T follicular helper cell (primary cell): Measurements from ENCODE around the gene VPS51.

ENCODE experiments used
- DNase-seq: peaks from one replicate; pipeline ENCODE4 v3.0.0-alpha.2; 2020; ENCODE audit warnings: low read depth
- total RNA-seq, 2 experiments: gene quantifications; one replicate each; lab custom pipeline; 2026; lab: John Stamatoyannopoulos, UW

Gene VPS51
- total RNA-seq: 160 to 222 reads per million in 2 experiments

DNA sequence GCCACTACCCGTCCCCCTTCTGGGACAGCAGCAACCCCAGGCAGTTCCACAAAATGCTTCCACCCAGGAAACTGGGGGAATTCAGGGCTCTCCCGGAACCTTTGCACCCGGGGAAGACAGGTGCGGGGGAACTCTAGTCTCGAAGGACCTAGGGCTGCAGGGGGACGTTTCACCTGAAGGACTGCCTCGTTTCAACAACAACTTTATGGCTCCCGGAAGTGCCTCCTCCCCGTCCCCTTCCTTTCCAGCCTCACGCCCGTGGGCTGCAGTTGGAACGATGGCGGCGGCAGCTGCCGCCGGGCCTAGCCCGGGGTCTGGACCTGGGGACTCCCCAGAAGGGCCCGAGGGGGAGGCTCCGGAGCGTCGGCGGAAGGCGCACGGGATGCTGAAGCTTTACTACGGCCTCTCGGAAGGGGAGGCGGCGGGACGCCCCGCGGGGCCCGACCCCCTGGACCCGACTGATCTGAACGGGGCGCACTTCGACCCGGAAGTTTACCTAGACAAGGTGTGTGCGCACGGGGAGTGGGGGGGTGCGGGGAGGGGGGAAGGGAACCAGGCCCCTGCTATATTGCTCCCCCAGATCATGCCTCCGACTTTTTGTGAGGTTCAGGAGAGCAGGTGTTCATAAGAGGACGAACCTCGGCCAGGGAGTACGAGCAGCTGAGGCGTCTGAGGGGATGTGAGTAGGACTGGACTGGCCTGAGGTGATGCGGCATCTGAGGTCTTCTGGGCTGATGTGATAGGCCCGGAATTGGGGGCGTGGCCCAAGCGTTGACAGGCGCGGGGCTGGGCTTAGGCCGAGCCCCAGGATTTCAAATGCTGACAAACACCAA lies at the start of gene VPS51:
Gene VPS51, plus strand, starts transcription at position 241 of the 833 bp plus-strand sequence. Its CDS starts 37 bp downstream, at position 278.
- peak; percentile 80 for DNase-seq

DNA sequence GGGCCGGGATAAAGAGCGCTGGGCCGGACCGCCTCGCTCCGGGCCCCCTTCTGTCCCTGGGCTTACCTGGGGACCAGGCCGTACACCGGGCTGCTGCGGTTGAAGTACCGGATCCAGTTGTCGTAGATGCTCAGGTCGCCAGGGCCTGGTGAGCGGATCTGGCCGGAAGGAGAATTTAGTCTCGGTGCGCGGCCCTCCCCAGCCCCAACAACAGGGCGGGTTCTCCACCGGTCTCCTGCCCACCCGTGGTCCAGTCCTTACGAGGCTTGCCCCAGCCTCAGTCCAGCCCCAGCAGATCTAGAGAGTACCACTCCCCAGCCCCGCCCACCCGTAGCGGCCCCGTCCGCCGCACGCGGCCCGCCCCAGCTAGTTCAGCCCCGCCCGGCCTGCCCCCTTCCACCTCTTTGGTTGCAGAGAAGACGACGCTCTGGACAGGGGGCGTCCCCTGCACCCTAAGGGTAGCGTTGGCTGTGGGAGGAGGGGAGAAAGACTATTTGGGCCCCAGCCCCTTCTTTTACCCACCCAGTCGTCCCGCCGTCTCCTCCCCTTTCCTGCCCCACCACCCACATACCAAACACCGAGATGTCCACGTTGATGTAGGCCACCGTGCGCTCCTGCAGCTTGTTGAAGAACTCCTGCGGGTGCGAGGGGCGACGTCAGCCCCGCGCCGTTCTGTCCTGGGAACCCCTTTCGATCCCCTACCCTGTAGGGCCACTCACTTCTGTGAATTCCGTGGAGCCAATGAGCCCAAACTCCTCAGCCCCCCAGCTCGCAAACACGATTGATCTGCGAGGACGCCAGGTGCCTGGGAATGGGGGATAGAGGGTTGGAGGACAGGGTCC lies 48.2 kb upstream of the VPS51 start:
- no peak for DNase-seq

DNA sequence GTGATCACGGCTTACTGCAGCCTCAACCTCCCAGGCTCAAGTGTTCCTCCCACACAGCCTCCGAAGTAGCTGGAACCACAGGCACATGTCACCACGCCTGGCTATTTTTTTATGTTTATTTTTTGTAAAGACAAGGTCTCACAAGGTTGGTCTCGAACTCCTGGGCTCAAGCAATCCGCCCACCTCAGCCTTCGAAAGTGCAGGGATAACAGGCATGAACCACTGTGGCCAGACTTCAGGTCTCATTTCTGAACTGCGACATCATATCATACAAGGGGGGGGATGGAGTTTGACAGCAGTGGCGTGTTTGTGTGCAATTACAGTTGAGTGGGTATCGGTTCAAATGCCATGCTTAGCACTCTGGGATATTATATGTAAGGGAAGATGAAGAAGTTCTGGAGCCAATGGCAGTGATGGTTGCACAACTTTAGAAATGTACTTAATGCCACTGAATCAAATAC lies 44.6 kb upstream of the VPS51 start:
- no peak for DNase-seq

DNA sequence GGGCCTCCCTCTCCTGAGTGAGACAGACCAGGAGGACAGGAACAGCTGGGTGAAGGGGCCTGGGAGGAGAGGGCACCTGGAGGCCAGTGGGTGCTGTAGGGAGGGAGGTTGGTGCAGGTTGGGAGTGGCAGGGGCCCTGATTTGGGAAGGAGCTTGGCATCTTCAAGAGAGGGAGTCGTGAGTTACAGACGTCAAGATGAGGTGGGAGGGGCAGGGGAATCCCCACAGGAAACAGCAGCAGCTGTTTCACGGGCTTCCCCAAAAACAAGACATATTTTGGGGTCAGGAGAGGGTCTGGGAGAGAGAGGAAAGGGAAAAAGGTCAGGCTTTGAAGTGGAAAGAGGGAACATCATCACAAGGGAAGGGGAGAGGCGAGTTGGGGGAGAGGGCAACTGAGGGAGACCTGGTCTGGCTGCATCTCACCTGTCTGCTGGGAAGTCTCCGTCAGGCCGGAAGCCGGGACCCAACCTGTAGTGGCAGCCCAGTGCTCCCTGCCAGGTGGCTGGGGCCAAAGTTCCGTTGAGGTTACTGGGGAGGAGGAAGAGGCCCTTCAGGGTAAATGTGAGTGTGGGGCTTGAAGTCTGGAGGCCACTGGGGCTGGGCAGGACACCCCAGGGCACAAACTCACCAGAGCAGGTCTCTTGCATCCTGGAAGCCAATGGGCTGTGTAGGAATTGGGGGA lies 42.0 kb upstream of the VPS51 start:
- peak; percentile 10 for DNase-seq

DNA sequence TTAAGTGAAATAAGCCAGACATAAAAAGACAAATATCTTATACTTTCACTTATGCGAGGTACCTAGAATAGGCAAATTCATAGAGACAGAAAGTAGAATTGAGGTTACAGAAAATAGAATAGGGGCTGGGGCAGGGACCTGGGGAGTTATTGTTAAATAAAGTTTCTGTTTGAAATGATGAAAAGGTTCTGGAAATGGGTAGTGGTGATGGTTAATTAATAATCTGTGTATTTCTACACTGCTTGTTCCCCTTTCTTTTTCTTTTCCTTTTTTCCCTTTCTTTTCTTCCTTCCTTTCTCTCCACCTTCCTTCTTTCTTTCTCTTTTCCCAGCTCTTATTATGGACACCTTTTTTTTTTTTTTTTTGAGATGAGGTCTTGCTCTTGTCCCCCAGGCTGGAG lies 40.5 kb upstream of the VPS51 start:
- DNase-seq: no peak

DNA sequence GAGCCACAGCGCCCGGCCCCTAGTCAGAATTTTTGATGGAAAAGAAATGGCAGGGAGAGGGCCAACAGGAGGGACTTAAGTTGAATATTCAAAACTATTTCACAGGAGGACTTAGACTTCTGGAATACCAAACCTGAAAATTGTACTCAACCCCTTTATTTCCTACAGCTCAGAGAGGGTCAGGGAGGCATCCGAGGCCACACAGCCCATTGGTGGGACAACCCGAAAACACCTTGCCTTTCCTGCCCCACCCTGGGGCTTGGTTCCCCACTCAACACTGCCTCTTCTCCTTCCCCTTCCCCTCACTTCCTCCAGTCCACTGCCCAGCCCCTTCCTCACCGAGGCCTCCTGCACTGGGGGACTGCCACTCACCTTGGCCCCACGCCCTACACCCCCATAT lies 39.0 kb upstream of the VPS51 start:
- DNase-seq: no peak

DNA sequence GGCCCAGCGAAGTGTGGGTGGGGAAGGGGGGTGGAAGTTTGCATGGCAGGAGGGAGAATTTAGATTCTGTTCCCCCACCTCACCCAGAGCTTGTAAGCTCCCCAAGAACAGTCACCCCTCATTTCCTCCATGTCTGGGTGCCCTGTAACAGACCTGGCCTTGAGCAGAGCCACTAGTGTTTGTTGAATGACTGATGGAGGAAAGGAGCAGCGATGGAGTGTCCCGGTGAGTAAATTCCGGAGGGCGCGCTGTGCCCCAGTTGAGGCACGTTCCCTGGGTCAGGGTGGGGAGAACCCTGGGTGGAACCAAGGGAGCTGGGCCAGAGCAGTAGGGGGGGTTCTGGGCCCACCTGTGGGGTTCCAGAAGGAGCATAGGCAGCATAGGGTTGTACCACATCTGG lies 38.5 kb upstream of the VPS51 start:
- DNase-seq: no peak

DNA sequence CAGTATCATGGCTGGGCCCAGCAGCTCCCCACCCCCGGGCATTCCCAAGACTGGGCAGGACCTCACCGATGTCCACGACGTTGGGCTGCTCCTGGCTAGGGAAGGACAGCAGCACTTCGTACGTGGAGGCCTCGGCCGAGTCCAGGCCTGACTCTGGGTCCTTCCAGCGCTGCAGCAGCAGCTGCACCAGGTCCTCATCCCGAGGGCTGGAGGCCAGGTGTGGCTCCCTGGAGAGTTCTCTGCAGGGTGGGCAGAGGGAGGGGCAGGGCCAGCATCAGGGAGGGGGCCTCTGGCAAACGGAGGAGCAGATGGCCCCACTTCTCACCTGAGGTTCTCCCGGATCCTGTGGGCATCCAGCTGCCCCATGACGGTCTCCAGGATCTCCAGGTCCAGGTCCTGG lies 38.0 kb upstream of the VPS51 start:
- no peak for DNase-seq

DNA sequence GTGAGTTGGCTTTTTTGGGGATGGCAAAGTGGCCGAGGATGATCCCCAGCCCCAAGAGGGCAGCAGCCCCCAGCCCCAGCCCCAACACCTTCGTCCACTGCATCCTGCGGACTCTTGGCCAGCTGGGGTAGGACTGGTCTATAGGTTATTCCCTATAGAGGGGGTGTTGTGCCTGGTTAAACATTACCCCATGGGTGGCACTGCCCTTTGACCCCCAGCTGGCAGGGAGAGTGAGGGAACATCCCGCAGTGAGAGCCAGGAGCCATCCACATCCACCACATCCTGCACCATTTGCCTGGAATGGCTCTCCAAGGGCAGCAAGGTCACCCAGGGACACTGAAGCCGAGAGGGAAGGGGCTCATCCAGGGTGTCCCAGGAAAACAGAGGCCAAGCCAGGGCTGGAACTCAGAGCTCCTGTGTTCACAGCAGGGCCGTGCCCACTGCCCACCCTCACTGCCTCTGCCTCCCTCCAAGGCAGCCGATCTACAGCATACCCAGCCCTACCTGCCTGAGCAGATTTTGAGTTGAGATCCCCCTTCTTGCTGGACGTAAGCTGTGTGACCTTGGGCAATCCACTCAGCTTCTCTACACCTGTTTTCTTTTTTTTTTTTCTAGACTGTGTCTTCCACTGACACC lies 37.5 kb upstream of the VPS51 start, which contains the start of gene NAALADL1:
Gene NAALADL1, minus strand, starts transcription at position 135 of the 636 bp plus-strand sequence. Its CDS starts 32 bp downstream, at position 103.
- no peak for DNase-seq

DNA sequence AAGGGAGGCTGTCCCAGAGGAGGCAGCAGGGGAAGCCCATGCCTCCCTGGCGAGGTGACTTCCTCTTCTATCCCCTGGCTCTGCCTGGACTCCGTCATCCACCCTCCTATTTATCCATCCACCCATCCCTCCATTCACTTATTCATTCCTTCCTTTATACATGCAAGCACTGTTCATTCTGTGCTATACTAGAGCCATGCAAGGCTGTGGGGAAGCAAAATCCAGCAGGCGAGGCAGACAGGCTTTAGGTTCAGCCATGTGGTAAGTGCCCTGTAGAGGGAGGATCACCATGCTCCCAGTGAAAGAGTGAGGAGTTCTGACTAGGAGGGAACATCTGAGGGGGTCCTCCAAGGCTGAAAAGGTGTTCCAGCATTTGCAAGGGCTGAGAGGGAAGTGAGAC lies 36.5 kb upstream of the VPS51 start:
- DNase-seq: no peak

DNA sequence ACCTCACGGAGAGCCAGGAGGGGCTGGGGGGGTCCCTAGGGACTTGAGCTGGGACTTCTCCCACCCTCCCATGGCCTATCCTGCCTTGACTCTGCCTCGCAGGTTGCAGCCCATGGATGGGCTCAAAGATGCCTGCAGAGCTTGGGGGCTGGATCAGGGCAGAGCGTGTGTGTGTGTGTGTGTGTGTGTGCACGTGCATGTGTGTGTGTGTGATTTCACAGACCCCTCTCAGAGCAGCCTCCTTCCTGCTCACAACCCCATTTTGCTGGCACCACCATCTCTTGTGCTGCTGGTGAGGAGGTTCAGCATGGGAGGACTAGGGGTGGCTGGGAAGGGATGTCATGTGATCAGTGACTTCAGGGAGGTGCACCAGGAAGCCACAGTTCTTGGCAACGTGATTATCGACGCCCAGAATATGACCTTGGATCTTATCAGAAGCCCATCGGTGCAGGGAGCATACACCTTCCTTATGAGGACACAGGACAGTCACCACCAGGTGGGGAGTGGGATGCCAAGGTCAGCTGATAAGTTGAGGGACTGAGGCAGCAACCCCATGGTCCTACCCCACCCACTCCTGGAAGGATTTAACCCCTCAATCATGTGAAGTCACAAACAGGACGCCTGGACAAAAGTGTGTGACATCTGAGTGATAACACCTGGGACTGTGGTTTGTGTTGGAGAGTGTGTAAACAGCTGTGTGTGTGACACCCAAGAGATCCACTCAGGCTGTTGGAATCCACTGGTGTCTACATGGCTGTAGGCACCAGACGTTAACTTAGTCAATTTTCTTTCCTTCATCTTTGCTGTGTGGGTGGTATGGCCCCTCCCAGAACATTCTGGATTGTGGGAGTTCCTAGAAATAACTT lies 35.8 kb upstream of the VPS51 start:
- no peak for DNase-seq

DNA sequence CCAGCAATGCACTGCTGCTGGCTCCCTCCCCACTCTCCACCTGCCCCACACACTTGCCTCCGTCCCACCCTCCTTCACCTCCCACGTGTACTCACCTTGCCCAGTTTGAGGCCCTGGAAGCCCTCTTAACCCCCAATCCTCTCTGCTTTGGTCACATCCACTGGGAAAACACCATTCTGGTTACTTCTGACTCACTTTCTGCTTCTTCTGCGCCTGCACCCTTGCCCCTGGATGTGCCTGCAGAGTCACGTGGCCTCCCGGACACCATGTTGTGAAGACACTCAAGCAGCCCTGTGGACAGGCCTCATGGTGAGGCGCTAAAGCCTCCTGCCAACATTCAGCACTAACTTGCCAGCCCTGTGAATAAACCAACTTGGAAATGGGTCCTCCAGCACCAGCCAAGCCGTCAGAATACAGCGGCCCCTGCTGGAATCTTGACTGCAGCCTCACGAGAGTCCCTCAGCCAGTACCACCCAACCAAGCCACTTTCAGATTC lies 35.1 kb upstream of the VPS51 start:
- DNase-seq: no peak

DNA sequence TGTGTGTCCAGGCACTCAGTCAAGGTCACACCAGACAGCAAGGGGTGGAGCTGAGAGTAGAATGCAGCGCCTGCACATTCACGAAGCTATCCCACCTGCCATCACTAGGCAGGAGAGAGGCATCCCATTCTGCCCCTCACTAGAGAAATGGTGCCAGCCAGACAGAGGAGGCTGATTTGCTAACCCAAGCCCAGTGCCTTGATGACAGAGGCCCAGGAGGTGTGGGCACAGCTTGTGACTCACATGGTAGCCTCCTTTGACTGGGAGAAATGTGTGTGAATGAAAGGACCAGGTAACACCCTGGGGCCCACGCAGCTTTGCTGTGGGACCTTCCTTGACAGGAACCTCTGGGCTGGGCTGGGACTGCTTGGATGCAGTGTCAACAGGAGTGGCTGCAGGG lies 32.5 kb upstream of the VPS51 start:
- DNase-seq: no peak

DNA sequence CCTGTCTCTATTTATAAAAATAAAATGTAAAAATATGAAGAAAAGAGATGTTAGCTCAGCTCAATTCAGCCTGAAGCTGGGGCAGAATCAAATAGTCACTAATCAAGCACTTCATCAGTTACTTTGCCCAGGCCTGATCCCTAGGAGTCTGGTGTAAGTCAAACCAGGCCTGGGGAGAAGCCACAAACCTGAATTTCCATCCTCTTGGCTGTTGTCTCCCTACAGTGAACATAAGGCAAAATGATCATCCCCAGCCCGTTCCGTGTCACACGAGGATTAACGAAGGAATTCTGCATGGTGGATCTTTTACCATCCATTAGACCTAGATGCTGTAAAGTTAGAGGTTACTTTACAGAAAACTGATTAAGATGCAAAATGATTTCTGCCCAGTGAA lies 31.2 kb upstream of the VPS51 start:
- DNase-seq: no peak

DNA sequence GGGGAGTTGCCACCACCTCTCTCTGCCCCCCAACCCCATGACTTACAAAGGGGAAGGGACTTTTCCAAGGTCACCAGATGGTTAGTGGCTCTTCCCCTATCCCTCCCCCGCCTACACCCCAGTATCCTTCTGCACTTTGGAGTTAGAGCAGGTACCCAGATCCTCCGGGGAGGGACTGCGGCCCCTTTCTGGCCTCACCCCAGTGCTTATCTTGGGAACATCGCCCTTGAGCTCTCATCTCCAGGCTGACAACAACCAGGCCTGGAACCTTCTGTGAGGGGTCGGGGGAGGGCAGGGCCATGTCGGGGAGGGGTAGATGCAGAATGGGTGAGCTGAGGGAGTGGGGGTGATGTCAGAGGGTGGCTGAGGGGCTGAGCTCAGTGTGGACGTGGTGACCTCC lies 30.2 kb upstream of the VPS51 start:
- no peak for DNase-seq

DNA sequence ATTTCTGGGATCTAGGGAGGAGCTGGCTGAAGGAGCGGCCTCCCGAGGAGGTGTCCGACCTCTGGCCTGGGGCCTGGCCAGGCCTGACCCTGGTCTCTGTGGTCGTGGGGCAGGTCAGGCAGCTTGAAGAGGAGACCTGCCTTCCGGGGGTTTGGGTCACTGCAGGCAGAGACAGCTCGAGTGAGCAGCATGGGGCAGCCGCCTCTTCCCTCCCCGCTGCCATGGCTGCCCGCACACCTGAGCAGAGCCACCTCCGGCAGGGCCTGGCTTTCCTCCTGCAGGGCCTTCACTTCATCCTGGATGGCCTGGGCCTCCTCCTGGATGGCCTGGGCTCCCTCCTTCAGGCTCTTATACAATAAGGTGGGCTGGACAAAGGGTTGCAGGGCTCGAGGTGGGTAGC lies 29.7 kb upstream of the VPS51 start:
- DNase-seq: no peak

DNA sequence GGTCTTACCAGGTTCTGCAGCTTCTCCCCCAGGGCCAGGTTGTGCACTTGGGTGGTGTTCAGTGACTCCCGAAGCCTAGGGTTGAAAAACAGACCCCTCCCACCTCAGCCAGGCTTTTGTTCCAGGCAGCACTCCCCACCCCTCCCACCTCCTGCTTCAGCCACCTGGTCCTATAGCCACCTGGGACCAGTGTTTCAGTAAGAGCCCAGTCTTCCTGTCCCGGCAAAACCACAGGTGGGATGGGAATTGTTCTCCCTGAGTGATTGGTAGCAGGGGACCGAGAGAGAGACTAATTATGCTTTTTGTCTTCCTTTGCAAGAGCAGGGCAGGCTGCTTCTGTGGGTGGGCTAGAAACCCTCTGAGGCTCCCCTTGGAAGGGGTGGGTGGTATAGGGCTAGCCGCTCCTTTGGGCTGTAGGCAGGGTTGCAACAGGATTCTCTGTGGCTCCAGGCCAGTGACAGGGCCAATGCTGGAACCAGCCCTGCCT lies 29.2 kb upstream of the VPS51 start:
- no peak for DNase-seq

DNA sequence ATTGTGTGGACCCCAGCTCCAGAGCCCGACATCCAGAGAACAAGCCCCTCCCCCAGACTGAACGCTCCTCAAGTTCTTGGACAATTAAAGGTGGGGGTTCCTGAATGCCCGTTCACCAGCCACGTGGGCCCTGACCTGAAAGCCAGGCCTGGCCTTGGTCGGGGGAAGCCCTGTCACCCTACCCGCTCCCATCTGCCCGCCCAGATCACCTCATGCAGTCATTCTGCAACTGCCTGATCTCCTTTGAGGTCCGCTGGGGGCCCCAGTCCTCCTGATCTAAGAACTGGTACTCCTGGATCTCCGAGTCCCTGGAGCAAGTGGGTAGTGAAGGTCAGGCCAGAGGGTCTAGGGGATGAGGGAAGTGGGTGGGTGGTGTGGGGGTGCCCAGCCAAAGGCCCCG lies 28.6 kb upstream of the VPS51 start:
- DNase-seq: no peak

DNA sequence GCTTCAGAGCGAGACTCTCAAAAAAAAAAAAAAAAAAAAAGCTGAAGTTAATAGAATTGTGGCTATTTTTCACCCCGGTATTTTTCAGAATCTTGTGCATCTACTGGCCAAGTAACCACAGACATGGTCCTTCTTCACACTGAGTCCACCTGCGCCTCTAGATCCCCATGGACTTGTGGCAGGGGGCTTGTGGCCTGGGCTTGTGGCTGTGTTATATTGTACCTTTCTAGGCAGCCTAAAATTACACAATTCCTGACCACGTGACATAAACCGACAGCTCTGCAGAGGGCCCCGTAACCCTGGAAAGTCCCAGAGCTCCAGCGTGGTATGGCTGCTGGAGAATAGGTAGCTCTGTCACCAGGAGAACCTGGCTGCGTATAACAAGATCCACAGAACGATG lies 26.8 kb upstream of the VPS51 start:
- no peak for DNase-seq

DNA sequence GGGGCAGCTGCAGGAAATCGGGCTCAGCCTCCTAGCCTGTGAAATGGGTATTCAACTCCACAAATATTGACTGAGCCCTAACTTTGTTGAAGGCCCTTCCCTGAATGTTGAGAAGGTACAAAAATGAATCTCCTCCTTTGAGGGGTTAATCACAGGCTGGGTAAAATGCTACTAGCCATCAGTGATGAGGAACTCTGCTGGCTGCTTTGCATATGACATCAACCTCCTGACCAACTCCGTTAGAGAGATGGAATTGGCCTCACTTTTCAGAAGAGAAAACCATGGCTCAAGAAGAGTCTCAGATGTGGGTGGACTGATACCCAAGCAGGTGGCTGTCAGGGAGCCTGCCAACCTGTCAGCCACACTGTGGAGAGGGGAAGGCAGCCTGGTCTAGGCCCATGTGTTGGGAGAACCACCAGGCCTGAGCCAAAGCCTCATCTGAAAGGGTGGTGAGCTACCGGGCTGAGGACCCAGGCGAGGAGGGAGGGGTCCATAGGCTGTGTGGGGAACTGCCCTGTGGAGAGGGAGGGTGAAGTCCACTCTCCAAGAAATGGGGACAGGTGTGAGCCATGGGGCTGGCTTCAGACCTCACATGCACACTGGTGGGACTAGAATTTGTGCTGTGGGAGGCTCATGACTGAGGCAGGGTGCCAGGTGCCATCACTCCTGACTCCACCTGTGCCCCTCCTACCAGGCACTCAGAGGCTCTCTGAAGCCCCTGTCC lies 23.9 kb upstream of the VPS51 start:
- DNase-seq: no peak
